GM12878 (cell line): ENCODE data around the gene TCOF1. TPM values are rescaled to one million over a fixed set of nuclear protein-coding genes. Genes with fewer than 3 reads are reported as not detected.
A peak's percentile ranks its signal among the peaks of the same experiment; 100 is the strongest.

Experiments
- CHD2 ChIP-seq: IDR thresholded peaks from 2 replicates; pipeline ENCODE4 v1.6.1; 2011; ENCODE audit warnings: low read depth, low read length, improper control_type of control experiment, borderline replicate concordance
- EED ChIP-seq: sonication (generic); IDR thresholded peaks from 2 replicates; pipeline ENCODE4 v1.6.1; 2016; ENCODE audit warnings: antibody characterized with exemption, low read depth
- FOXM1 ChIP-seq: IDR thresholded peaks from 2 replicates; pipeline ENCODE4 v1.6.1; 2012; ENCODE audit warnings: low read depth, mild to moderate bottlenecking, inconsistent platforms, low read length, moderate library complexity
- IKZF1 ChIP-seq: fragments of 450-650 bp; conservative IDR thresholded peaks from 2 replicates; pipeline ENCODE4 v1.6.1; 2017; ENCODE audit warnings: antibody characterized with exemption, mild to moderate bottlenecking
- JUND ChIP-seq: IDR thresholded peaks from 2 replicates; pipeline ENCODE4 v1.6.1; 2012; ENCODE audit warnings: low read depth, mild to moderate bottlenecking, low read length, improper control_type of control experiment, moderate library complexity
- MEF2A ChIP-seq: IDR thresholded peaks from 2 replicates; pipeline ENCODE4 v1.6.1; 2011; ENCODE audit warnings: low read depth, mild to moderate bottlenecking, low read length, moderate library complexity; ENCODE audit not compliant: insufficient read depth
- MTA3 ChIP-seq: IDR thresholded peaks from 2 replicates; pipeline ENCODE4 v1.6.1; 2012; ENCODE audit warnings: low read length, inconsistent platforms, borderline replicate concordance
- NR2F1 ChIP-seq: fragments of 450-650 bp; conservative IDR thresholded peaks from 2 replicates; pipeline ENCODE4 v1.6.1; 2017; ENCODE audit warnings: mild to moderate bottlenecking
- PML ChIP-seq: IDR thresholded peaks from 2 replicates; pipeline ENCODE4 v1.6.1; 2012; ENCODE audit warnings: low read length, inconsistent platforms
- POU2F2 ChIP-seq: IDR thresholded peaks from 3 replicates; pipeline ENCODE4 v1.6.1; 2011; ENCODE audit warnings: low read depth, mild to moderate bottlenecking, low read length, borderline replicate concordance
- RAD21 ChIP-seq: IDR thresholded peaks from 2 replicates; pipeline ENCODE4 v1.6.1; 2011; ENCODE audit warnings: mild to moderate bottlenecking, low read depth, low read length, moderate library complexity; ENCODE audit not compliant: insufficient read depth
- SIX5 ChIP-seq: IDR thresholded peaks from 2 replicates; pipeline ENCODE4 v1.6.1; 2011; ENCODE audit warnings: mild to moderate bottlenecking, low read depth, low read length, moderate library complexity; ENCODE audit not compliant: severe bottlenecking
- SPI1 ChIP-seq: IDR thresholded peaks from 2 replicates; pipeline ENCODE4 v1.6.1; 2011; ENCODE audit warnings: low read depth, mild to moderate bottlenecking, low read length, moderate library complexity, borderline replicate concordance; ENCODE audit not compliant: insufficient read depth
- TARDBP ChIP-seq: IDR thresholded peaks from 2 replicates; pipeline ENCODE4 v1.6.1; 2016; ENCODE audit warnings: borderline replicate concordance
- TBL1XR1 ChIP-seq: IDR thresholded peaks from 2 replicates; pipeline ENCODE4 v1.6.1; 2012; ENCODE audit warnings: low read depth, low read length, improper control_type of control experiment
- TCF7 ChIP-seq: IDR thresholded peaks from 2 replicates; pipeline ENCODE4 v1.6.1; 2014; ENCODE audit warnings: antibody characterized with exemption, borderline replicate concordance
- ZBED1 ChIP-seq: IDR thresholded peaks from 2 replicates; pipeline ENCODE4 v1.6.1; 2016; ENCODE audit warnings: borderline replicate concordance
- ZNF24 ChIP-seq: fragments of 450-650 bp; IDR thresholded peaks from 2 replicates; pipeline ENCODE4 v1.6.1; 2017; ENCODE audit warnings: antibody characterized with exemption, mild to moderate bottlenecking
- polyA plus RNA-seq, 11 experiments: library from polyadenylated mRNA; depleted of rRNA in 4 of 11; unstranded in 6 of 11; stranded (reverse) in 5 of 11; fragments of >200 nt; fragmentation: Nextera tagmentation in 4 of 11; fragmentation: Illumina TruSeq in 1 of 11; extraction: Ambion mirVana in 4 of 11; extraction: Trizol in 1 of 11; gene quantifications; 1 replicate in 1 of 11; 2 replicates in 10 of 11; pipeline versions ENCODE4 v1.2.1 to v1.2.3, GENCODE V29; 2011 to 2016; ENCODE audit warnings: inconsistent platforms in 2 of 11, missing spikeins in 2 of 11, low read depth in 1 of 11
- total RNA-seq, 4 experiments: library from RNA; depleted of rRNA in 3 of 4; stranded (reverse); fragments of >200 nt in 3 of 4; fragmentation: Illumina TruSeq in 1 of 4; extraction: Trizol in 1 of 4; gene quantifications; 2 replicates each; pipeline versions ENCODE4 v1.2.1 to v1.2.3, GENCODE V29; 2013 to 2021
- TF ChIP-seq, protein P1 (sequence below): fragments of 450-650 bp; IDR thresholded peaks from 2 replicates; pipeline ENCODE4 v1.6.1; 2016; ENCODE audit warnings: mild to moderate bottlenecking
- TF ChIP-seq, protein P2 (sequence below): IDR thresholded peaks from 2 replicates; pipeline ENCODE4 v1.6.1; 2012; ENCODE audit warnings: improper control_type of control experiment, low read depth, low read length; ENCODE audit not compliant: insufficient replicate concordance
- TF ChIP-seq, protein P3 (sequence below): IDR thresholded peaks from 2 replicates; pipeline ENCODE4 v1.6.1; 2012; ENCODE audit warnings: low read depth, low read length, improper control_type of control experiment

The TCOF1 gene
- total and polyA plus RNA-seq, 10 of the 15 experiments (the other 5 are each of a cell fraction or from before 2014, with no cell fraction given), result 8.7 to 83.9 (median 38.9) TPM

DNA sequence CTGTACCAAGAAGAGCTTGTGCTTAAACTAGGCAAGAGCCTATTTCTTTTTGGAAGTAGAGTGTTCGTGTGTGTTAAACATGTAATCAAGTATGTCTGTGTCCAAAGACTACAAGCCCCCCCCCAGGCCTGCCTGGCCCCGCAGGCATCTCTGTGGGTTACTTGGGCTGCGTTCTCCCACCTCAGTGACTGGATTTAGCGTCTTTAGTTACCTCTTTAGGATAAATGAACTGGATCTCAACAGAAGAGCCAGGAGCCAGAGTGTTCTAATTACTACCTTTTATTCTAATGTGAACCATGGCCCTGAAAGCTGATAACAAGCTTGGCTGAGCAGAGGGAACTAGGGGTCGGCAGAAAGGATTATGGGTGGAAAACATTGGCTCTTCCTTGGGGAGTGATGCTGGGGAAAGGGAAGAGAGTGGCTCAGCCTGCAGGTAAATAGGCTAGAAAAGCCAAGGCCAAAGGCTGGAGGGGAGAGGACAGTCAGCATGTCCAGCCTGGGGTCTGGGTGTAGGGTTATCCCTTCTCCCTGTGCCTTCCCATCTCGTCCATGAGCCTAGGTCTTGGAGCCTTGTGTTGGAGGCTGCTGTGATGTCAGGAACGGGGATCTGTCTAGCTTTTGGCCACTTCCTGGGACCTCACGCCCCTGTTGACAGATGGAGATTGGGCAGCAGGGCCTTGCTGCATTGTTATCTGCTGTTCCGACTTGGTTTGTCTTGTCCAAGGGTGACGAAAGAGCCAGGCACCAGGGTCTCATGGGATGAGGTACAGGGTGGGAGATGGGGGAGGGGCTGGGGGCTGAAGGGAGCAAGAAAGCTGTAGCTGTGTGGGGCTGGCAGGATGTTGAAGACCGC lies 44.1 kb downstream of the TCOF1 start (continued):
- TF ChIP-seq MEF2A (no peak), SIX5 (no peak), PML (no peak), NR2F1 (no peak), ZNF24 (no peak), MTA3 (no peak), TBL1XR1 (no peak), RAD21 (no peak), FOXM1 (no peak), POU2F2 (peak; percentile 58; the same call in 2 of the 3 replicates), TCF7 (no peak), ZBED1 (peak; percentile 68; the same call in 1 of the 2 replicates), JUND (no peak), CHD2 (no peak), TARDBP (no peak; the same call in 1 of the 2 replicates), SPI1 (no peak), EED (peak; percentile 42; the same call in 1 of the 2 replicates), IKZF1 (0 out of 2 replicates have a peak, but pooled peaks have one; percentile 22)
- TF ChIP-seq, protein P1, sequence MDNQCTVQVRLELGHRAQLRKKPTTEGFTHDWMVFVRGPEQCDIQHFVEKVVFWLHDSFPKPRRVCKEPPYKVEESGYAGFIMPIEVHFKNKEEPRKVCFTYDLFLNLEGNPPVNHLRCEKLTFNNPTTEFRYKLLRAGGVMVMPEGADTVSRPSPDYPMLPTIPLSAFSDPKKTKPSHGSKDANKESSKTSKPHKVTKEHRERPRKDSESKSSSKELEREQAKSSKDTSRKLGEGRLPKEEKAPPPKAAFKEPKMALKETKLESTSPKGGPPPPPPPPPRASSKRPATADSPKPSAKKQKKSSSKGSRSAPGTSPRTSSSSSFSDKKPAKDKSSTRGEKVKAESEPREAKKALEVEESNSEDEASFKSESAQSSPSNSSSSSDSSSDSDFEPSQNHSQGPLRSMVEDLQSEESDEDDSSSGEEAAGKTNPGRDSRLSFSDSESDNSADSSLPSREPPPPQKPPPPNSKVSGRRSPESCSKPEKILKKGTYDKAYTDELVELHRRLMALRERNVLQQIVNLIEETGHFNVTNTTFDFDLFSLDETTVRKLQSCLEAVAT, result no peak
- TF ChIP-seq, protein P2, sequence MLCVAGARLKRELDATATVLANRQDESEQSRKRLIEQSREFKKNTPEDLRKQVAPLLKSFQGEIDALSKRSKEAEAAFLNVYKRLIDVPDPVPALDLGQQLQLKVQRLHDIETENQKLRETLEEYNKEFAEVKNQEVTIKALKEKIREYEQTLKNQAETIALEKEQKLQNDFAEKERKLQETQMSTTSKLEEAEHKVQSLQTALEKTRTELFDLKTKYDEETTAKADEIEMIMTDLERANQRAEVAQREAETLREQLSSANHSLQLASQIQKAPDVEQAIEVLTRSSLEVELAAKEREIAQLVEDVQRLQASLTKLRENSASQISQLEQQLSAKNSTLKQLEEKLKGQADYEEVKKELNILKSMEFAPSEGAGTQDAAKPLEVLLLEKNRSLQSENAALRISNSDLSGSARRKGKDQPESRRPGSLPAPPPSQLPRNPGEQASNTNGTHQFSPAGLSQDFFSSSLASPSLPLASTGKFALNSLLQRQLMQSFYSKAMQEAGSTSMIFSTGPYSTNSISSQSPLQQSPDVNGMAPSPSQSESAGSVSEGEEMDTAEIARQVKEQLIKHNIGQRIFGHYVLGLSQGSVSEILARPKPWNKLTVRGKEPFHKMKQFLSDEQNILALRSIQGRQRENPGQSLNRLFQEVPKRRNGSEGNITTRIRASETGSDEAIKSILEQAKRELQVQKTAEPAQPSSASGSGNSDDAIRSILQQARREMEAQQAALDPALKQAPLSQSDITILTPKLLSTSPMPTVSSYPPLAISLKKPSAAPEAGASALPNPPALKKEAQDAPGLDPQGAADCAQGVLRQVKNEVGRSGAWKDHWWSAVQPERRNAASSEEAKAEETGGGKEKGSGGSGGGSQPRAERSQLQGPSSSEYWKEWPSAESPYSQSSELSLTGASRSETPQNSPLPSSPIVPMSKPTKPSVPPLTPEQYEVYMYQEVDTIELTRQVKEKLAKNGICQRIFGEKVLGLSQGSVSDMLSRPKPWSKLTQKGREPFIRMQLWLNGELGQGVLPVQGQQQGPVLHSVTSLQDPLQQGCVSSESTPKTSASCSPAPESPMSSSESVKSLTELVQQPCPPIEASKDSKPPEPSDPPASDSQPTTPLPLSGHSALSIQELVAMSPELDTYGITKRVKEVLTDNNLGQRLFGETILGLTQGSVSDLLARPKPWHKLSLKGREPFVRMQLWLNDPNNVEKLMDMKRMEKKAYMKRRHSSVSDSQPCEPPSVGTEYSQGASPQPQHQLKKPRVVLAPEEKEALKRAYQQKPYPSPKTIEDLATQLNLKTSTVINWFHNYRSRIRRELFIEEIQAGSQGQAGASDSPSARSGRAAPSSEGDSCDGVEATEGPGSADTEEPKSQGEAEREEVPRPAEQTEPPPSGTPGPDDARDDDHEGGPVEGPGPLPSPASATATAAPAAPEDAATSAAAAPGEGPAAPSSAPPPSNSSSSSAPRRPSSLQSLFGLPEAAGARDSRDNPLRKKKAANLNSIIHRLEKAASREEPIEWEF, result no peak
- TF ChIP-seq, protein P3, sequence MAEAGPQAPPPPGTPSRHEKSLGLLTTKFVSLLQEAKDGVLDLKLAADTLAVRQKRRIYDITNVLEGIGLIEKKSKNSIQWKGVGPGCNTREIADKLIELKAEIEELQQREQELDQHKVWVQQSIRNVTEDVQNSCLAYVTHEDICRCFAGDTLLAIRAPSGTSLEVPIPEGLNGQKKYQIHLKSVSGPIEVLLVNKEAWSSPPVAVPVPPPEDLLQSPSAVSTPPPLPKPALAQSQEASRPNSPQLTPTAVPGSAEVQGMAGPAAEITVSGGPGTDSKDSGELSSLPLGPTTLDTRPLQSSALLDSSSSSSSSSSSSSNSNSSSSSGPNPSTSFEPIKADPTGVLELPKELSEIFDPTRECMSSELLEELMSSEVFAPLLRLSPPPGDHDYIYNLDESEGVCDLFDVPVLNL, result no peak
